ENCODE results near the gene MFRP.

The MFRP gene

GRCh38 chr11:119355091-119355843 lies 8.8 kb upstream of the MFRP start:
- no peaks in the 10 kb centered on the region for H3K4me1 ChIP-seq (ENCODE audit: low read depth, poor library complexity, severe bottlenecking)
- H3K9ac ChIP-seq = no peak overlapping the region
- no peak for TF ChIP-seq CTCF (conservative IDR thresholded peaks at IDR 0.05; ENCODE audit: low read depth, low read length)
- H3K27ac ChIP-seq = no peak overlapping the region
- H3K4me3 ChIP-seq (IDR thresholded peaks at IDR 0.05; ENCODE audit: insufficient read depth, low read depth, low read length) = no peak overlapping the region
- no peak overlapping the region for H3K4me2 ChIP-seq
- no peak overlapping the region for H2AFZ ChIP-seq (ENCODE audit: low read depth)
- peaks cover 6% of the 10 kb centered on the region; the same call in 1 of the 2 replicates for H3K27me3 ChIP-seq (ENCODE audit: insufficient read depth, low read depth)
- H4K20me1 ChIP-seq (ENCODE audit: insufficient read depth) = no peaks in the 10 kb centered on the region
- H3K36me3 ChIP-seq (ENCODE audit: insufficient read depth) = no peaks in the 10 kb centered on the region
- no peaks in the 10 kb centered on the region for H3K79me2 ChIP-seq (ENCODE audit: insufficient read depth, low read depth)

GRCh38 chr11:119352857-119353260 lies 6.4 kb upstream of the MFRP start:
- H3K27ac ChIP-seq = no peak overlapping the region
- H2AFZ ChIP-seq (ENCODE audit: low read depth) = no peak overlapping the region

GRCh38 chr11:119351232-119351631 lies 4.7 kb upstream of the MFRP start:
- no peak for TF ChIP-seq CTCF (conservative IDR thresholded peaks at IDR 0.05; ENCODE audit: low read depth, low read length)
- H2AFZ ChIP-seq (ENCODE audit: low read depth) = no peak overlapping the region
- H3K36me3 ChIP-seq (ENCODE audit: insufficient read depth) = no peaks in the 10 kb centered on the region
- H4K20me1 ChIP-seq (ENCODE audit: insufficient read depth) = no peaks in the 10 kb centered on the region
- H3K4me1 ChIP-seq (ENCODE audit: low read depth, poor library complexity, severe bottlenecking) = no peaks in the 10 kb centered on the region
- H3K4me3 ChIP-seq (IDR thresholded peaks at IDR 0.05; ENCODE audit: insufficient read depth, low read depth, low read length) = no peak overlapping the region
- peaks cover 16% of the 10 kb centered on the region; the same call in 1 of the 2 replicates for H3K27me3 ChIP-seq (ENCODE audit: insufficient read depth, low read depth)
- H3K9ac ChIP-seq = no peak overlapping the region
- no peak overlapping the region for H3K4me2 ChIP-seq
- H3K27ac ChIP-seq = no peak overlapping the region
- H3K79me2 ChIP-seq (ENCODE audit: insufficient read depth, low read depth) = no peaks in the 10 kb centered on the region

More at GRCh38 chr11:119352857-119353260, 6.4 kb upstream of the MFRP start:
- Histone ChIP-seq H3K27me3 (ENCODE audit: insufficient read depth, low read depth) (peaks cover 11% of the 10 kb centered on the region; the same call in 1 of the 2 replicates), H3K36me3 (ENCODE audit: insufficient read depth) (no peaks in the 10 kb centered on the region), H3K9ac (no peak overlapping the region), H4K20me1 (ENCODE audit: insufficient read depth) (no peaks in the 10 kb centered on the region), H3K4me2 (no peak overlapping the region), H3K79me2 (ENCODE audit: insufficient read depth, low read depth) (no peaks in the 10 kb centered on the region), H3K4me1 (ENCODE audit: low read depth, poor library complexity, severe bottlenecking) (no peaks in the 10 kb centered on the region), H3K4me3 (IDR thresholded peaks at IDR 0.05; ENCODE audit: insufficient read depth, low read depth, low read length) (no peak overlapping the region)
- no peak for TF ChIP-seq CTCF (conservative IDR thresholded peaks at IDR 0.05; ENCODE audit: low read depth, low read length)

GRCh38 chr11:119350302-119350701 lies 3.8 kb upstream of the MFRP start:
- Histone ChIP-seq H3K36me3 (ENCODE audit: insufficient read depth) (no peaks in the 10 kb centered on the region), H3K79me2 (ENCODE audit: insufficient read depth, low read depth) (no peaks in the 10 kb centered on the region), H4K20me1 (ENCODE audit: insufficient read depth) (no peaks in the 10 kb centered on the region), H3K9ac (no peak overlapping the region), H2AFZ (ENCODE audit: low read depth) (no peak overlapping the region), H3K4me2 (no peak overlapping the region), H3K4me1 (ENCODE audit: low read depth, poor library complexity, severe bottlenecking) (no peaks in the 10 kb centered on the region), H3K4me3 (IDR thresholded peaks at IDR 0.05; ENCODE audit: insufficient read depth, low read depth, low read length) (no peak overlapping the region), H3K27ac (no peak overlapping the region), H3K27me3 (ENCODE audit: insufficient read depth, low read depth) (peaks cover 14% of the 10 kb centered on the region; the same call in 1 of the 2 replicates)
- no peak for TF ChIP-seq CTCF (conservative IDR thresholded peaks at IDR 0.05; ENCODE audit: low read depth, low read length)
